GM20431 (cell line): ENCODE measurements around the gene NEDD8.

Experiments
- in situ Hi-C: fragments of 300-500 bp; cut with MseI, MboI; formaldehyde crosslinking; loops from one replicate; pipeline ENCODE4 v1.15.0; 2020; ENCODE audit warnings: low sequenced_read_pairs; ENCODE audit not compliant: unreplicated experiment

The NEDD8 gene

GRCh38 chr14:24232121-24232644 lies at the start of gene NEDD8:
Gene NEDD8 (minus strand): TSS chr14:24232367. CDS start chr14:24232267, 100 bp downstream.
- in situ Hi-C loops, result no loop called here

- in situ Hi-C loops, result no loop called here
These were observed 49.5 kb upstream of the NEDD8 start for GRCh38 chr14:24281636-24282035.

GRCh38 chr14:24280797-24281460 lies 48.8 kb upstream of the NEDD8 start:
- in situ Hi-C loops, result no loop called here

- in situ Hi-C loops, result no loop called here
These were observed 47.4 kb upstream of the NEDD8 start for GRCh38 chr14:24279301-24280186.

- in situ Hi-C loops, result no loop called here
These were observed 46.3 kb upstream of the NEDD8 start for GRCh38 chr14:24278424-24278823.

GRCh38 chr14:24277606-24278321 lies 45.6 kb upstream of the NEDD8 start:
- in situ Hi-C loops, result no loop called here

- in situ Hi-C loops, result no loop called here
These were observed 44.9 kb upstream of the NEDD8 start for GRCh38 chr14:24277071-24277470.

- in situ Hi-C loops, result no loop called here
These were observed 42.0 kb upstream of the NEDD8 start for GRCh38 chr14:24274101-24274543.

GRCh38 chr14:24273422-24273998 lies 41.3 kb upstream of the NEDD8 start:
- in situ Hi-C loops, result no loop called here

- in situ Hi-C loops, result no loop called here
These were observed 40.3 kb upstream of the NEDD8 start for GRCh38 chr14:24272467-24272866.

- in situ Hi-C loops, result no loop called here
These were observed 39.7 kb upstream of the NEDD8 start for GRCh38 chr14:24271834-24272263.

- in situ Hi-C loops, result no loop called here
These were observed 39.1 kb upstream of the NEDD8 start, which contains the start of gene RABGGTA for GRCh38 chr14:24271134-24271833. Gene RABGGTA (minus strand): TSS chr14:24271597. CDS start chr14:24271115, 482 bp downstream.

GRCh38 chr14:24270537-24271133 lies 38.5 kb upstream of the NEDD8 start:
- in situ Hi-C loops, result no loop called here

- in situ Hi-C loops, result no loop called here
These were observed 37.9 kb upstream of the NEDD8 start for GRCh38 chr14:24269910-24270536.

- in situ Hi-C loops, result no loop called here
These were observed 37.2 kb upstream of the NEDD8 start for GRCh38 chr14:24269368-24269767.

GRCh38 chr14:24268225-24268624 lies 36.1 kb upstream of the NEDD8 start:
- in situ Hi-C loops, result no loop called here

GRCh38 chr14:24267516-24267915 lies 35.3 kb upstream of the NEDD8 start:
- in situ Hi-C loops, result no loop called here
